Neural cell (in vitro differentiated cells): ENCODE measurements around the gene OBSL1. TPM values are rescaled to one million over a fixed set of nuclear protein-coding genes. Genes with fewer than 3 reads are reported as not detected.

Experiments used
- H2AFZ ChIP-seq: fragments of 200-600, 300-800 bp; sonication (generic), shearing (Covaris generic); 2 replicates; pipeline ENCODE4 v1.6.0; 2014; ENCODE audit warnings: low read depth, mild to moderate bottlenecking, antibody characterized with exemption, low read length, moderate library complexity
- H3F3A ChIP-seq: fragments of 200-600 bp; shearing (Covaris generic); 2 replicates; pipeline ENCODE4 v1.6.1; 2016; ENCODE audit warnings: mild to moderate bottlenecking, moderate library complexity, mixed read lengths, antibody characterized with exemption, low read length; ENCODE audit not compliant: insufficient read depth, poor library complexity, severe bottlenecking
- H3K27ac ChIP-seq: fragments of 200-600, 300-800 bp; sonication (generic), shearing (Covaris generic); 2 replicates; pipeline ENCODE4 v1.5.1; 2014; ENCODE audit warnings: mild to moderate bottlenecking, low read length, moderate library complexity
- H3K27me3 ChIP-seq: fragments of 300-800, 200-600 bp; sonication (generic), shearing (Covaris generic); 2 replicates; pipeline ENCODE4 v1.6.0; 2014; ENCODE audit warnings: mild to moderate bottlenecking, low read depth, low read length, moderate library complexity; ENCODE audit not compliant: insufficient read depth
- H3K36me3 ChIP-seq: fragments of 300-800, 200-600 bp; sonication (generic), shearing (Covaris generic); 2 replicates; pipeline ENCODE4 v1.5.1; 2014; ENCODE audit warnings: mild to moderate bottlenecking, antibody characterized with exemption, low read length, moderate library complexity; ENCODE audit not compliant: insufficient read depth
- H3K4me2 ChIP-seq: fragments of 300-800, 200-600 bp; sonication (generic), shearing (Covaris generic); 2 replicates; pipeline ENCODE4 v1.6.0; 2014; ENCODE audit warnings: mild to moderate bottlenecking, low read length
- H3K4me3 ChIP-seq: fragments of 300-800, 200-600 bp; sonication (generic), shearing (Covaris generic); 2 replicates; pipeline ENCODE4 v1.5.1; 2014; ENCODE audit warnings: mild to moderate bottlenecking, low read length, moderate library complexity
- H3K79me2 ChIP-seq: fragments of 200-600 bp; shearing (Covaris generic); replicated peaks from 2 replicates; pipeline ENCODE4 v1.6.0; 2014; ENCODE audit warnings: mild to moderate bottlenecking, low read length, moderate library complexity; ENCODE audit not compliant: insufficient read depth
- H3K9ac ChIP-seq: fragments of 300-800, 200-600 bp; sonication (generic), shearing (Covaris generic); 2 replicates; pipeline ENCODE4 v1.6.1; 2016; ENCODE audit warnings: mild to moderate bottlenecking, low read length, mixed read lengths
- H3K9me2 ChIP-seq: fragments of 200-600 bp; shearing (Covaris generic); 2 replicates; pipeline ENCODE4 v1.6.1; 2016; ENCODE audit warnings: mild to moderate bottlenecking, low read length, mixed read lengths; ENCODE audit not compliant: insufficient read depth
- H3K9me3 ChIP-seq: fragments of 200-600, 300-800 bp; sonication (generic), shearing (Covaris generic); 2 replicates; pipeline ENCODE4 v1.6.1; 2016; ENCODE audit warnings: mild to moderate bottlenecking, mixed run types, low read length, moderate library complexity, mixed read lengths
- H4K20me1 ChIP-seq: fragments of 200-600 bp; shearing (Covaris generic); 2 replicates; pipeline ENCODE4 v1.6.1; 2016; ENCODE audit warnings: mild to moderate bottlenecking, mixed run types; ENCODE audit not compliant: insufficient read depth
- CTCF ChIP-seq: fragments of 450-650 bp; IDR thresholded peaks from 2 replicates; pipeline ENCODE4 v1.5.1; 2014; ENCODE audit warnings: antibody characterized with exemption, mild to moderate bottlenecking, moderate library complexity; ENCODE audit not compliant: poor library complexity, severe bottlenecking
- EP300 ChIP-seq: fragments of 450-650 bp; conservative IDR thresholded peaks from 2 replicates; pipeline ENCODE4 v1.6.1; 2014; ENCODE audit warnings: antibody characterized with exemption, mild to moderate bottlenecking, moderate library complexity; ENCODE audit not compliant: poor library complexity, severe bottlenecking
- EZH2 ChIP-seq: fragments of 200-600, 300-800 bp; shearing (Covaris generic), sonication (generic); IDR thresholded peaks from 2 replicates; pipeline ENCODE4 v1.6.1; 2014; ENCODE audit warnings: antibody characterized with exemption, low read length, borderline replicate concordance, mild to moderate bottlenecking; ENCODE audit not compliant: insufficient read depth, poor library complexity, severe bottlenecking
- MXI1 ChIP-seq: fragments of 450-650 bp; conservative IDR thresholded peaks from 2 replicates; pipeline ENCODE4 v1.6.1; 2014; ENCODE audit warnings: antibody characterized with exemption, mild to moderate bottlenecking; ENCODE audit not compliant: poor library complexity, severe bottlenecking
- POLR2AphosphoS5 ChIP-seq: IDR thresholded peaks from 2 replicates; pipeline ENCODE4 v1.6.1; 2012
- RAD21 ChIP-seq: fragments of 450-650 bp; conservative IDR thresholded peaks from 2 replicates; pipeline ENCODE4 v1.6.1; 2014; ENCODE audit warnings: antibody characterized with exemption, mild to moderate bottlenecking, moderate library complexity
- REST ChIP-seq: IDR thresholded peaks from 2 replicates; pipeline ENCODE4 v1.6.1; 2012; ENCODE audit warnings: borderline replicate concordance
- SMC3 ChIP-seq: fragments of 450-650 bp; conservative IDR thresholded peaks from 2 replicates; pipeline ENCODE4 v1.6.1; 2014; ENCODE audit warnings: antibody characterized with exemption, mild to moderate bottlenecking, moderate library complexity; ENCODE audit not compliant: poor library complexity
- TAF1 ChIP-seq: IDR thresholded peaks from 2 replicates; pipeline ENCODE4 v1.6.1; 2012; ENCODE audit warnings: low read depth
- polyA plus RNA-seq: library from polyadenylated mRNA; depleted of rRNA; stranded (reverse); fragments of >200 nt; gene quantifications from 2 replicates; pipeline ENCODE4 v1.2.3, GENCODE V29; 2014

The OBSL1 gene
- polyA plus RNA-seq, 1 donor from 2014 or later, result 59.7 TPM

- H3K4me2 ChIP-seq, result no peak overlapping the region
- H3K9me3 ChIP-seq, result no peaks in the 10 kb centered on the region
- TF ChIP-seq SMC3, result no peak
- TF ChIP-seq MXI1, result no peak
- TF ChIP-seq EP300, result no peak
- TF ChIP-seq POLR2AphosphoS5, result no peak
- TF ChIP-seq REST, result no peak
- TF ChIP-seq RAD21, result no peak
- no peak for TF ChIP-seq TAF1
Observed at GRCh38 chr2:219569041-219569440, 2.3 kb downstream of the OBSL1 start.

GRCh38 chr2:219567791-219568361, 3.5 kb downstream of the OBSL1 start:
- Histone ChIP-seq H3K79me2 (peaks cover 5% of the 10 kb centered on the region), H3F3A (no peaks in the 10 kb centered on the region), H3K27ac (no peak overlapping the region), H3K27me3 (no peaks in the 10 kb centered on the region), H3K4me2 (no peak overlapping the region), H3K9me2 (no peaks in the 10 kb centered on the region), H4K20me1 (no peaks in the 10 kb centered on the region), H2AFZ (no peak overlapping the region), H3K9ac (no peak overlapping the region), H3K36me3 (no peaks in the 10 kb centered on the region), H3K4me3 (no peak overlapping the region), H3K9me3 (no peaks in the 10 kb centered on the region)
- TF ChIP-seq SMC3, result no peak
- TF ChIP-seq EZH2, result no peak
- TF ChIP-seq CTCF, result no peak
- TF ChIP-seq POLR2AphosphoS5, result no peak
- no peak for TF ChIP-seq RAD21
- TF ChIP-seq TAF1, result no peak

More at GRCh38 chr2:219569041-219569440, 2.3 kb downstream of the OBSL1 start:
- H3K27me3 ChIP-seq, result no peaks in the 10 kb centered on the region
- H3K79me2 ChIP-seq, result peaks cover 5% of the 10 kb centered on the region
- H4K20me1 ChIP-seq, result no peaks in the 10 kb centered on the region
- no peaks in the 10 kb centered on the region for H3F3A ChIP-seq
- H2AFZ ChIP-seq, result no peak overlapping the region
- no peak overlapping the region for H3K4me3 ChIP-seq
- no peak overlapping the region for H3K27ac ChIP-seq
- no peak overlapping the region for H3K9ac ChIP-seq
- H3K9me2 ChIP-seq, result no peaks in the 10 kb centered on the region
- H3K36me3 ChIP-seq, result no peaks in the 10 kb centered on the region

GRCh38 chr2:219567131-219567530, 4.2 kb downstream of the OBSL1 start:
- no peak overlapping the region for H3K9ac ChIP-seq
- H3F3A ChIP-seq, result no peaks in the 10 kb centered on the region
- no peaks in the 10 kb centered on the region for H3K36me3 ChIP-seq
- no peaks in the 10 kb centered on the region for H3K9me2 ChIP-seq
- TF ChIP-seq EP300 (no peak), SMC3 (no peak)
- H3K27ac ChIP-seq, result no peak overlapping the region
- H2AFZ ChIP-seq, result no peak overlapping the region
- no peaks in the 10 kb centered on the region for H4K20me1 ChIP-seq
- H3K9me3 ChIP-seq, result no peaks in the 10 kb centered on the region
- H3K4me3 ChIP-seq, result no peak overlapping the region
- no peak overlapping the region for H3K4me2 ChIP-seq
- peaks cover 5% of the 10 kb centered on the region for H3K79me2 ChIP-seq
- no peaks in the 10 kb centered on the region for H3K27me3 ChIP-seq
